Activated CD8-positive, alpha-beta memory T cell treated with anti-CD3 and anti-CD28 coated beads for 36 hours (primary cell): ENCODE measurements around the gene FREM2. TPM values are rescaled to one million over a fixed set of nuclear protein-coding genes. Genes with fewer than 3 reads are reported as not detected.

Experiments used
- CTCF ChIA-PET: fragments of 350-600 bp; sonication (Branson Sonifier 250); formaldehyde crosslinking; loops from one replicate; lab custom pipeline; 2021; ENCODE audit warnings: antibody characterized with exemption; lab: Charles Lee
- POLR2A ChIA-PET: fragments of 350-600 bp; sonication (Branson Sonifier 250); formaldehyde crosslinking; loops from one replicate; lab custom pipeline; 2021; ENCODE audit warnings: antibody characterized with exemption; lab: Charles Lee
- total RNA-seq, 2 experiments: library from RNA; stranded (reverse); gene quantifications; one replicate each; pipeline ENCODE4 v1.2.3, GENCODE V29; 2021

Gene FREM2
- total RNA-seq, 2 experiments from 2014 or later: not detected

DNA sequence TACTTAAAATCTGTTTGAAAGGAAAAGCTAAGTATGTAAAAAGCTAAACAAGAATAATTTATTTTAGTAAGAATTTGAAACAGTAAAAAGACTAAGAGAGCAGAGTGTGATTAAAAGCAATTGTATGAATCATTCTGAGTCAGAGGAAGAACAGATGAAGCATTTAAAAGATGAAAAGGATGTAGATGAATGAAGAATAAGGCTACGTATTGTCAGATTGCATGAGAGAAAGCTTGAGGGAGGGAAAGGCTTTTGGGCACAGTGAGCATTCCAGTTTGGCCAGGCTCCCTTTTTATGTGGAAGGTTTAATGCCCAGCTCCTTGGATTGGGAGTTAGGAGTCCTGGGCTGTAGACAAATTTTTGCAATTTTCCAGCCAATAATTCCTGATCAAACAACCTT lies 117.7 kb downstream of the FREM2 start:
- CTCF ChIA-PET: no interaction called here
- POLR2A ChIA-PET: no interaction called here

DNA sequence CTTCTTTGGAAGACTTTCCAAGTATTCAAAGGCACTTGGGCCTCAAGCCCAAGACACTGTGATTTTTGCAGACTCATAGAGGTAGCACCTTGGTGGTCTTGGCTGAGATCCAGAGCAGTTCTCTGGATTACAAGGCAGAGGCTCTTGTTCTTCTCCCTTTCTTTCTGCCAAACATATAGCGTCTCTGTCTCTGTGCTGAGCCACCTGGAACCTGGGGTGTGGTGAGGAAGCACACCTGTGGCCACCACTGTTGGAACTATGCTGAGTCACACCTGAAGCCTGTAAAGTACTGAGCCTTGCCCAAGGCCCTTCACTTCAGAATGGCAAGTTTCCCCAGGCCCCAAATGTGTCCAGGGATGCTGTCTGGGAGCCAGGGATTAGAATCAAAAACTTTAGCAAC lies 127.5 kb downstream of the FREM2 start:
- CTCF ChIA-PET: no interaction called here
- POLR2A ChIA-PET: no interaction called here

DNA sequence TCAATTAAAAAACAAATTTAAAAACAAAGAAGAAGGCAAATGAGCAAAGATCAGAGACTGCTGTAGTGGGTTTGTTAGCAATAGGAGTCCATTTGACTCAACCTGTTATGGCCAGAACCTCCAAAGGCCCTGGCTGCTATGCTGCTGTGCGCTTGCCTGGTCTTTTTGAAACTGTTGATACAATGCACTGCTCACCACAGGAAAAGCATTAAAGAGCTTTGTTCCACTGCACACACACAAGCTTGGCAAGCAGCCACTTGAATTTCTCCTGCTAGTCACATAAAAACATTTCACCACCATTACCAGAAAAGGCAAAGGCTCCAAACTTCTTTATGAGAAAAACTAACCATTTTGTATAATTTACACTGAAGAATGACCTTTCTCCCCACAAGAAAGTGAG lies 132.2 kb downstream of the FREM2 start:
- CTCF ChIA-PET: no interaction called here

DNA sequence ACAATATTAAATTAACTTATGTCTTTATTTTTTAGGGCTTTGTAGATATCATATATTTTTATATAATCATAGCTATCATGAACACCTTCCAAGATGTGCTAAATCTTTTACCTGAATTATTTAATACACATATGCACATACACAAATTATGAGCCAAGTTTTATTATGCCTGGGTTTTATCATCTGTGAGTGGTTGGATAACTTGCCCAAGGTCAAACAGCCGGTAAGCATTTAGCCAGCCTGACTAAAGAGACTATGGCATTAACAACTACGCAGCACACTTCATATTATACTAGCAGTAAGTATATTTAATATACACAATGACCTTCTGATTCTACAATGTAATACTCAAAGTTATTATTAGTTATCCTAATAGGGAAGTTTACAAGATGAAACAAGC lies 132.7 kb downstream of the FREM2 start:
- ChIA-PET POLR2A (no interaction called here), CTCF (no interaction called here)

More for the DNA sequence above, 132.2 kb downstream of the FREM2 start:
- POLR2A ChIA-PET: no interaction called here

DNA sequence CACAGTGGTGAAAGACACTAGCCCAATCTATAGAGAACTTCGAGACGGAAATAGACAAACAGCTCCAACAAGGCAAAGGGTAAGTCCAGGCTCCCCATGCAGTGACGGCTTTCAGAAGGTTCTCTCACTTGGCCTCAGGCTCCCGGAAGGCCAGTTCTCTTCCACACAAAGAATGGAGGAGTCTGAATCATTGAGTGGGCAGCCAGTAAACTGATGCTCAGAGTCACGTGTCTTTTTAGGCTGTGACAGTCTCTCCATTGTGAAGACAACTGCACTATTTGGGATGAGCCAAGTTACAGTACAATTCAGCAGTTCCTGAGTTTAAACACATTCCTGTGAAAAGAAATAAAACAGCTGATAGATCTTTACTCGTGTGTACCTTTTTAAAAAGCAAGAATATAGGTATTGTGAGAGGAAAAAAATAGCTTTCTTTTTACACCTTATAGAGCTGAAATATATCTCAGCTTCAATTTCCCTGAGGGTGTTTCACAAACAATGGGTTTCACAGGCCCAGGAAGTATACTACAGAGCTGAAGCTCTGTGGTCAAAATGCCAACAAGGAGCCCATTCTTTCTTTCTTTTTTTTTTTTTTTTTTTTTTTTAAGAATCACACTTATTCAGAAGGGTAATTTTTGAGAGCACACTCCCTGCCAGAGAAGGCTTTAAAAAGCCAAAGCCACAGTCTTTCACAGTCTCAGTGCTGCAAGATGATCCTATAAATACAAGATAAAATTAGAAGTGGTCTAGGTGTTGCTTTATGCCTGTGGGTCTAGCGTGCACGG lies 135.1 kb downstream of the FREM2 start:
- POLR2A ChIA-PET: no interaction called here
- CTCF ChIA-PET: no interaction called here

DNA sequence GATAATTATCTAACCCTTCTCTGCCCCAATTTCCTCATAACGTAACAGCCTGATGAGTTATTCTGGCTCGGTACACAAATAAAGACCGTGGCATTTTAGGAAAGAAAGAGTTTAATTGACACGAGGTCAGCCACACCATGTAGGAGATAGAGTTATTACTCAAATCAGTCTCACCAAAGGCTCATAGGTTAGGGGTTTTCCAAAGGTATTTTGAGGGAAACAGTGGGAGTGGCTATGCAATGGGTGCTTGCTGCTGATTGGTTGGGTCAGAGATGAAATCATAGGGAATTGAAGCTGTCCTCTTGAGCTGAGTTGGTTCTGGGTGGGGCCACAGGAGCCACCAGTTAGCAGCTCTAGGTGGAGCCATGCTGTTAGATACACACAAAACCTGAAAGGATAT lies 137.5 kb downstream of the FREM2 start:
- ChIA-PET POLR2A (no interaction called here), CTCF (interaction anchor here (0.6 kb wide), 1 partner anchor 64 kb away, joined by 4 read pairs; no protein-coding TSS in a partner anchor)

DNA sequence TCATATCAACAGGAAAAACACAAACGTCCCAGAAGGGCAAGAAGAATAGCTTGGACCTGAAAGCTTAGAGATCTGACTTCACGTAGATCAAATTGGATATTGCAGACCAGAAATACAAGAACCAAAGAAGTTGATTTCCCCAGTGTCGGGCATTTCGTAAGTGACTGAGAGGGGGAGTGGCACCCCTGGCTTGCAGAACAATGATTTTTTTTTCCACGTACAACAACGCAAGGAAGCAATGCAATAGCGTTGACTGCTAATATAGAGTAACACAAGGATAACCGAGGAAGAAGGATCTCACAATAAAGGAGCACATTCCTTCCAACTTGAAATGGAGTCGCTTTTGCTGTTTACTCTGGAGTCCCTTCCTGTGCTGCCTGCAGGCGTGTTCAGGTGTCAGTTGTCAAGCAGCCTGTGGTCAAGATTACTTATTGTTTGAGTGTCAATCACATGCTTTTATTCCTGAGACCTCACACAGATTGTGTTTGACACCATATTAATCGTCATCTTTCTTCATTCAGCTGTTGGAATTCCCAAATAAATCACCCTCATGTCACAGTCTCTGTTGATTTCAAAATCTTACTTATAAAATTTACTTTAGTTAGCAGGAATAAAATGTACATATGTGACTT lies 139.4 kb downstream of the FREM2 start:
- CTCF ChIA-PET: no interaction called here
- POLR2A ChIA-PET: no interaction called here

DNA sequence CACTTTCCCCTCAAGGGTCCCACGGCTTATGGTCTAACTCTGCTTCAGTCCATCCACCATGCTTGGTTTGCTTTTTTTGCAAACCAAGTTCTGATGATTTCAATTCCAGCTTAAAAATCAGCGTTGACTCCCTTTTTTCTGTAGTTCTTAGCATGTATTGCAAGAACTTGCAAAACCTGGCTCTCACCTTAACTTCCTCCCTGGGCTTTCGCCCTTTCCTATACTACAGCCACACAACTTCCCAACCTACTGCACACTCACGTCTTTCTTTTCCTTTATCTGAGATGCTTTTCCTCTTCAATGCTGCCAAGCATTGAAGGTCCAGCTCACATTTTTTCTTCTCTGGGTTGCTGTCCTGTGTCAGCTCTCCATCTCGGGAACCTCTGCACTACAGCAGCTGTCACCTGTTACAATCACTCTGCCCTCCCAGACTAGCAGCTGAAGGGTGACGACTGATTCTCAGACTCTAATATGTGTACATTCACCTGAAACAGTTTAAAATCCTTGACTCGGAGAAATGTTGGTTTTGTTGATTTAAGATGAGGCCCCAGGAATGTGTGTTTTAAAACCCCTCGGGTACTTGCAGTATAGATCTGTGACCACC lies 143.7 kb downstream of the FREM2 start:
- POLR2A ChIA-PET: no interaction called here

DNA sequence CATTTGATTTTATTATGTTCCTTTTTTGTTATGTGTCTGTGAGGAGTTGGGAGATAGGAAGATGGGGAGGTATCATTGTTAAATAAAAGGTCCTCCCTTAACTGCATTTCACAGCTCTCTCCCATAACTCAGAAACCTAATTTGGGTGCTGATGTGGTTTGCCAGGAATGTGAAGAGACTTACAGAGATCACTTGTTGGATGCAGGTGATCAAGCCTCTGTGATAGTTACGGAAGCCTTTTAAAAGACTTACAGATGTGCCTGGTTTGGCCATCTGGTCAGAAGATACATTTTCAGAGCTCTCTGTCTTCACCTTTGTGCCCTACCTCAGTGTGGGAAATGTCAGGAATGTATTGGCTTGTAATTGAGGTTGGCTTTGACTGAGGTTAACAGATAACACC lies 157.7 kb downstream of the FREM2 start:
- POLR2A ChIA-PET: no interaction called here
- CTCF ChIA-PET: no interaction called here

More for the DNA sequence above, 143.7 kb downstream of the FREM2 start:
- CTCF ChIA-PET: no interaction called here

DNA sequence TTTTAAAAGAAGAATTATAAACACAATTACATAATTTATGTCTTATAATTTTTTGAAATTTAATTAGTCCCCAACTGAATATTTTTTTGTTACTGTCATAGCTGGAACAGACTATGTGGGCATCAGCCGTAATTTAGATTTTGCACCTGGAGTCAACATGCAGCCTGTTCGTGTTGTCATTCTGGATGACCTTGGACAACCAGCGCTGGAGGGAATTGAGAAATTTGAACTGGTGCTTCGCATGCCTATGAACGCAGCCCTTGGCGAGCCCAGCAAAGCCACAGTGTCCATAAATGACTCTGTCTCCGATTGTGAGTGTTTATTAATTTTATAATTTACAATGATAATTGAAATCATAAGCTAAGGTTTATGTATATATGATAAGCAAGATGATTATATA lies 161.5 kb downstream of the FREM2 start:
- POLR2A ChIA-PET: no interaction called here
- CTCF ChIA-PET: no interaction called here

DNA sequence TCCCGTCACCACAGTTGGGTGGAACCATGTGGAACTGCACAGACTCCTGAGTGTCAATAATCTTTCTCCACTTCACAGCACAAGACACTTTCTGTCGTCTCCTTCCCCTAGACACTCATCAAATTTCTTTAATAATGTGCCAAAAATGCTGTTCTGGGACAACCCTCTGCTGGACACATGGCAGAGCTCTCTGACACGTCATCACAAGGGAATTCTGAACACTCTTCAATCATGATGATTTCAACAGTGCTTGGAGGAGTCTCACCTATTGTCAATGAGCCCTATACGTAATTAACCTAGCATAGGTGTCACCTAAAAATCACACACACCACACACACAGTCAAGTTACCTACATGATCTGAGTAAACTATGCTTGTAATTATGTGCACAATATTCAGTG lies 162.4 kb downstream of the FREM2 start:
- POLR2A ChIA-PET: no interaction called here
- CTCF ChIA-PET: no interaction called here

DNA sequence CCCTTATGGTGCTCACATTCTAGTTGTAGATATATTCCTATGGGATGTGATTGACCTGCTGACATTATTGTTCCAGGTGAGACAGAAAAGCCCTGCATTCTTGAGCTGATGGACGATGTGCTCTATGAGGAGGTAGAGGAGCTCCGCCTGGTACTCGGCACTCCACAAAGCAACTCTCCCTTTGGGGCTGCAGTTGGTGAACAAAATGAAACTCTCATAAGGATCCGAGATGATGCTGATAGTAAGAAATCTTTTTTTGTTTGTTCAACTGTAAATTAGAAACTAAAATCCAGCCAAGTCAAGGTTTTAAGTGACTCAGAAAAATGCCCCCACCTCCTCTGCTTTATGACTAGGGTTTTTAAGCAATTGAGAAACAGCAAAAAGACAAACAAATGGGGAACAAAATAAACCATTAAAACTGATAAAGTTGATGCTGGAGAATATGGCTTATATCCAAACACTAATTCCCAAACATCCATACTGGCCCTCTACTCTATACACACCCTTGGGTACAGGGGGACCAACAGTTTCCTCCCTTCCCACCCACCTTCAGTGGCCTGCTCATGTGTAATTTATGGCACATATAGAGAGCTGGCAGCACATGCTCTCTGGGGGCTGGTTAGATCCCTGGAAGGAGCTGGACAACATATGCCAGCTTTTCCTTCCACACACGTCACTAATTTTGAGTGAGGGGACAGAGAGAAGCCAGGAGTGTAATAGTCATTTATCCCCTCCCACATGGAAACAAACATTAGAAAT lies 164.2 kb downstream of the FREM2 start:
- ChIA-PET CTCF (no interaction called here), POLR2A (no interaction called here)

DNA sequence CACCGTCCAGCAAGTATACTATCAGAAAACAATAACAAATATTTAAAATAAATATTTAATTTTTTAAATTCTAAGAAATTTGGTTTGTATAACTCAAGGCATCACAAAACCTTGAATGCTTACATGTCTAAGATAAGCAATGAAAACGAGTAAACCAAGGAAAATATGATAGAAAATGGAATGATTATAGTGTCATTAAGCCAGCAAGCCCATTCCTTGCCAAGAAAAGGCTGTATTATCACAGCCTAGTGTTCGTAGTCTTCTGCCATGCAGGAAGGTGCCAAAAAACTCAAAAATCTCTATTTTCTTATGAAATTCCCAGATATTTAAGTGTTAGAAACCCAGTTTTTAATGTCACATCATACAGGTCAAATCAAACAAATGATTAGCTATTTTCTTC lies 167.3 kb downstream of the FREM2 start:
- CTCF ChIA-PET: no interaction called here
- POLR2A ChIA-PET: no interaction called here

DNA sequence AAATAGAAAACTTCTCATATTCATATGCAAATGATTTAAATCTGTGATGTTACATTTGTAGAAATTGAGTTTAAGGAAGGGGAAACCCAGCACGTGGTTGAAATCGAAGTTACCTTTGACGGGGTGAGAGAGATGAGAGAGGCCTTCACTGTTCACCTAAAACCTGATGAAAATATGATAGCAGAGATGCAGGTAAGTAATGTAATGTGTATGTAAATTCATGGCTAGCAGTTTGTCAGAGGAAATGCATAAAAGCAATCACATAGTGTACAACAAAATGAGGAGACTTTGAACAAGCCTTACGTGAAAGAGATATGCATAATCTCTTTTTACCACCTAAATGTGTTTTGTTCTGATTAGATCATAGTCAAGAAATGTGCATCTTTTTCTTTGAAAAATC lies 169.2 kb downstream of the FREM2 start:
- CTCF ChIA-PET: no interaction called here
- POLR2A ChIA-PET: no interaction called here

DNA sequence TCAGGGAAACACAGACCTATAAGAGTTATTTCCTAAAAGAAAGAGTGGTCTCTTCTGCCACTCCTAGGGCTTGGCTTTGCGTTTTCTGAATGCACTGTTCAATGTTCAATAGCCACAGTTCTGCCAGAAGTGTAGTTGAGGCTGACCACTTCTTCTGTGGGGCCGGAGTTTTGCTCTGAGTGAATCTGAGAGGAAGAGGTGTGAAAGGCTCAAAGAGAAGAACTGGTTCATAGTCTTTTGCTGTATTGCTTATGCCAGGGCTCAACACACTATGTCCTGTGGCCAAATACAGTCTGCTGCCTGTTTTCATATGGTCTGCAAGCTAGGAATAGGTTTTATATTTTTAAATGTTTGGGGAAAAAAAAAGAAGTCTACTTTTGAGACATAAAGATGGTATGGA lies 175.6 kb downstream of the FREM2 start:
- POLR2A ChIA-PET: no interaction called here
- CTCF ChIA-PET: interaction anchor here (1.6 kb wide), 1 partner anchor 9 kb away, joined by 4 read pairs; no protein-coding TSS in a partner anchor

DNA sequence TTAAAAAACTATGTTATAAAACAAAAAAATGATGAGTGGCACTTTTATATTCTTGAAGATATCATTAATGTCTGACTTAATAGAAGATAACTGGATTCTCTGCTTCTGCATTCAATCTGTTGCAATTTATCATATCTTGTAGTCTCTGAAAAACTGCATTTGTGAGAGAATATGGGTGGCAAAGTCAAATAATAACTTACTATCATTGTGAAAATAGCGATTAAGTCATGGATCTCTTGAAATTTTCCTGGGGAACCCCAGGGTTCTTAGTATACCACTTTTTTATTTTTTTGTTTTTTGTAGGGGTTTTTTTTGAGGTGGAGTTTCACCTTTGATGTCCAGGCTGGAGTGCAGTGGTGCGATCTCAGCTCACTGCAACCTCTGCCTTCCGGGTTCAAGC lies 176.7 kb downstream of the FREM2 start:
- ChIA-PET CTCF (no interaction called here), POLR2A (no interaction called here)

DNA sequence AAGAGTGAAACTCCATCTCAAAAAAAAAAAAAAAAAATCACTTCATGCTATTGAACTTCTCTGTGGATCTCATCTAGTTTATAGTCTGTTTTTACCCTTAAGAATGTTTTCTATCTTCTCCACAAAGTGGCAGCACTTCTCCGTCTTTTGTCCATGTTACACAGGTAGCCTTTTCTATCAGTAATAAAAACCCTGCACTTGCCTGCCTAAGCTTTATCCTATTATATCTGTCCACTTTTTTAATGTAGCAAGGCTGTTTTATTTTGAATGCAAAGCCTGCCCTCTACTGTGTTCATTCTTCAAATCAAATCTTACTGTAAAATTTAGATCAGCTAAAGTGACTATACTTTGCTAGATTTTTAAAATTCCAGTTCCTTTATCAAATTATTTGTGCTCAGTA lies 179.8 kb downstream of the FREM2 start:
- CTCF ChIA-PET: no interaction called here

DNA sequence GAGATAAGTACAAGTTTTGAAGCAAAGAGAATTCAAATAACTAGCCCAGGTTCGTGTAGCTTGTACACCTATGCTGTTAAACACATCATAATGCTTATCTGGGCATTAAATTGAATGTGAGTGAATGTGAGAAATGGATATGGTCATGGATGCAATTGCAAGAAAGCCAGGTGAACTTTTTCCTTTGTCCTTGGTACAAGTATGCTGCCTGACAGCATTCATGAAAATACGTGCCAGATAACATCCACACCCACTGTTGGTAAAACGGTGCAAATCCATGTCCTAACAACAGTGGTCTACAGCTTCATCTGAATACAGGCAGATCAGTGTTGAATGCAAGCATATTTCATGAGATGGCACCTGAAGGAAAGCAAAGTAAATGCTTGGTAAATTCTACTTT lies 181.5 kb downstream of the FREM2 start:
- POLR2A ChIA-PET: no interaction called here
- CTCF ChIA-PET: no interaction called here

More for the DNA sequence above, 179.8 kb downstream of the FREM2 start:
- POLR2A ChIA-PET: no interaction called here

DNA sequence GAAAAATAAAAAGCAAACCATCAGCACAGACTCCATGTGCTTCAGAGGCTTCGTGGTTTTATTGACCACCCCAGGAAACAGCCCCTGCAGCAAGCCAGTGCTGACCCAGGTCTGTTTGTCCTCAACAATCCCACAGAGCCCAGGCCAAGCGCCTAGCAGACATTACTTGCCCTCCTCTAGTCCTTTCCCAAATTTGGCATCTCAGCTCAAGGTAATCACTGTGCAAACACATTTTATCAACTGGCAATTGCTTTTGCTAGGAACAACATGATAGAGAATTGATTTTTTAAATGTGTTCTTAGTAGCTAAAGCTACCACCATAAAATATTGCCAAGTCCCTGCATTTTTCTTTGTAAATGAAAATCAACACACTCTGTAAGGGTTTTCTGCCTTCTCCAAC lies 182.0 kb downstream of the FREM2 start:
- CTCF ChIA-PET: no interaction called here

DNA sequence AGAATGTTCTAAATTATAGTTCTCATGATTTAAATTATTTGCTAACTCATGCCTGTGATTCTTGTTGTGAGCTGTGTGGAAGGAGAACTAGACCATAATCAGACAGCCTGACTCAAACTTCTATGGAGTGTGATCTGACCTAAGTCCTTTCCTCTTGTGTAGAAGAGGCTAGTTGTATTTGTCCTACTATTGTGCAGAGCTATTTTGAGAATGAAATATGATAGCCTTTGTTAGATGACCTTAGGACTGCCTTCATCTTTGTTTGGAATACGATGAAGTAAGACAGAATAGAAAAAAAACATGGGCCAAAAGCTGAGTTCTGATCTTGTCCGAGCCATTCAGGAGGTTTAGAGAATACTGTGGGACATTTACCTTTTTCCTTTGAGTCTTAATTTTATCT lies 184.4 kb downstream of the FREM2 start:
- CTCF ChIA-PET: interaction anchor here (1.7 kb wide), 1 partner anchor 9 kb away, joined by 4 read pairs; no protein-coding TSS in a partner anchor
- POLR2A ChIA-PET: no interaction called here

More for the DNA sequence above, 182.0 kb downstream of the FREM2 start:
- POLR2A ChIA-PET: no interaction called here
